ENCODE data around the gene CMTM5. TPM values are rescaled to one million over a fixed set of nuclear protein-coding genes. Genes with fewer than 3 reads are reported as not detected.

The CMTM5 gene
- not detected in 5 replicates for total RNA-seq (2022; extraction: Qiagen RNA extraction; ENCODE audit: low read depth)

GRCh38 chr14:23376482-23377197, at the start of gene CMTM5:
TSS of gene CMTM5 (plus strand) at chr14:23377046. CDS start at chr14:23377252, 206 bp downstream.

GRCh38 chr14:23352506-23353432, 24.1 kb upstream of the CMTM5 start, which contains the start of gene SLC22A17:
TSS of gene SLC22A17 (minus strand) at chr14:23352887.

GRCh38 chr14:23365036-23365731, 11.7 kb upstream of the CMTM5 start, which contains the start of gene EFS:
TSS of gene EFS (minus strand) at chr14:23365172. CDS start at chr14:23365025, 147 bp downstream.

GRCh38 chr14:23372509-23372908, 4.3 kb upstream of the CMTM5 start, which contains the start of gene IL25:
TSS of gene IL25 (plus strand) at chr14:23372809.

GRCh38 chr14:23407516-23408306, 30.9 kb downstream of the CMTM5 start, which contains the start of gene MYH6:
TSS of gene MYH6 (minus strand) at chr14:23408273. CDS start at chr14:23407223, 1,050 bp downstream.

Other genes starting within 250 kb of the CMTM5 start
- 0.18 to 0.82 TPM (median 0.42 TPM) in 5 replicates for gene SLC7A8, start 193.4 kb upstream of the CMTM5 start, total RNA-seq (2022; extraction: Qiagen RNA extraction; ENCODE audit: low read depth)
- not detected in 5 replicates for gene RNF212B, start 139.1 kb upstream of the CMTM5 start, total RNA-seq (2022; extraction: Qiagen RNA extraction; ENCODE audit: low read depth)
- 7.4 to 10.9 TPM (median 7.7 TPM) in 5 replicates for gene HOMEZ, start 90.9 kb upstream of the CMTM5 start, total RNA-seq (2022; extraction: Qiagen RNA extraction; ENCODE audit: low read depth)
- gene PPP1R3E, start 74.2 kb upstream of the CMTM5 start, total RNA-seq (2022; extraction: Qiagen RNA extraction; ENCODE audit: low read depth): 3.2 to 6.3 TPM (median 4.1 TPM) in 5 replicates
- gene BCL2L2, start 70.2 kb upstream of the CMTM5 start, total RNA-seq (2022; extraction: Qiagen RNA extraction; ENCODE audit: low read depth): 19.2 to 23.2 TPM (median 20.4 TPM) in 5 replicates
- 140 to 164 TPM (median 154 TPM) in 5 replicates for gene PABPN1, start 55.6 kb upstream of the CMTM5 start, total RNA-seq (2022; extraction: Qiagen RNA extraction; ENCODE audit: low read depth)
- 6.1 to 7.6 TPM (median 6.6 TPM) in 5 replicates for gene SLC22A17, start 24.2 kb upstream of the CMTM5 start, total RNA-seq (2022; extraction: Qiagen RNA extraction; ENCODE audit: low read depth)
- not detected in 5 replicates for gene EFS, start 11.9 kb upstream of the CMTM5 start, total RNA-seq (2022; extraction: Qiagen RNA extraction; ENCODE audit: low read depth)
- gene IL25, start 4.2 kb upstream of the CMTM5 start, total RNA-seq (2022; extraction: Qiagen RNA extraction; ENCODE audit: low read depth): not detected in 5 replicates
- gene MYH6, start 31.2 kb downstream of the CMTM5 start, total RNA-seq (2022; extraction: Qiagen RNA extraction; ENCODE audit: low read depth): not detected in 5 replicates
- gene MYH7, start 58.6 kb downstream of the CMTM5 start, total RNA-seq (2022; extraction: Qiagen RNA extraction; ENCODE audit: low read depth): not detected in 5 replicates
- gene NGDN, start 92.7 kb downstream of the CMTM5 start, total RNA-seq (2022; extraction: Qiagen RNA extraction; ENCODE audit: low read depth): 62.3 to 74.9 TPM (median 70.3 TPM) in 5 replicates
- gene ZFHX2, start 174.7 kb downstream of the CMTM5 start, total RNA-seq (2022; extraction: Qiagen RNA extraction; ENCODE audit: low read depth): 0.77 to 2.4 TPM (median 1.7 TPM) in 5 replicates
- gene THTPA, start 179.2 kb downstream of the CMTM5 start, total RNA-seq (2022; extraction: Qiagen RNA extraction; ENCODE audit: low read depth): 12.6 to 14.8 TPM (median 13.0 TPM) in 5 replicates
- gene AP1G2, start 190.7 kb downstream of the CMTM5 start, total RNA-seq (2022; extraction: Qiagen RNA extraction; ENCODE audit: low read depth): 38.5 to 58.5 TPM (median 44.8 TPM) in 5 replicates
- gene JPH4, start 201.7 kb downstream of the CMTM5 start, total RNA-seq (2022; extraction: Qiagen RNA extraction; ENCODE audit: low read depth): 0.03 TPM in 1 of 5 replicates, not detected in the others

All from A549 treated with CpdA at 1 μM for 4 hours (cell line).